Activated CD8-positive, alpha-beta memory T cell treated with anti-CD3 and anti-CD28 coated beads, Interleukin-2, amount 50 U/mL, for 1 hour (primary cell): Measurements from ENCODE around the gene ATRN.
"Not testable (repeated sequence)": the region's sequence is repeated elsewhere in the genome, so short reads cannot be mapped to it uniquely, and the experiment has no call there.

ENCODE experiments used
- DNase-seq: peaks from one replicate; pipeline ENCODE4 v3.0.0-alpha.2; 2020; ENCODE audit errors: extremely low read depth

The ATRN gene

GRCh38 chr20:3470208-3470626, 601 bp upstream of the ATRN start:
- no peak for DNase-seq

DNA sequence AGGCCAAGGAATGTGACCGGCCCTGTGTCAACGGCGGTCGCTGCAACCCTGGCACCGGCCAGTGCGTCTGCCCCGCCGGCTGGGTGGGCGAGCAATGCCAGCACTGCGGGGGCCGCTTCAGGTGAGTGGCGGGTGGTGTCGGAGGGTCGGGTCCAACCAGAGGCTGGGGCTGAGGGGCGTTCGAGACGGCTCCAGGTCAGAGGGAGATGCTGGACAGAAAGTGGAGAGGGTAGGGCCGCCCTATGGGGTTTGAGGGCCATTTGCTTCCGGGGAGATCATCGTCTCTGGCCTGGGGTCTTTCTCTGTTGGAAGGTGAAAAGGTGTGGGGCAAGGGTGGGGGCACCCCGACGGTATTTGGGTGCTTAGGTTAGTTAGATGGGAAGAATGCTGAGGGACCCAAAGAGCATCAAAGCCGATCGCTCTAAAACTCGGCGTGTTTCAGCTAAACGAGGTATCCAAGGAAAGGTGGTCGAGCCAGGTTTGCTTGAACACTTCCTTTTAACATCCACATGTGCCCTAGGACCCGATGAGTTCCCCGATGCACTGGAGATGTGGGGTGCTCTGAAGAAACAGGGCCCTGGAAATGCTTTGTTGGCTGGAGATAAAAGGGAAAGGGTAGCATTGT, 691 bp downstream of the ATRN start:
- no peak for DNase-seq

DNA sequence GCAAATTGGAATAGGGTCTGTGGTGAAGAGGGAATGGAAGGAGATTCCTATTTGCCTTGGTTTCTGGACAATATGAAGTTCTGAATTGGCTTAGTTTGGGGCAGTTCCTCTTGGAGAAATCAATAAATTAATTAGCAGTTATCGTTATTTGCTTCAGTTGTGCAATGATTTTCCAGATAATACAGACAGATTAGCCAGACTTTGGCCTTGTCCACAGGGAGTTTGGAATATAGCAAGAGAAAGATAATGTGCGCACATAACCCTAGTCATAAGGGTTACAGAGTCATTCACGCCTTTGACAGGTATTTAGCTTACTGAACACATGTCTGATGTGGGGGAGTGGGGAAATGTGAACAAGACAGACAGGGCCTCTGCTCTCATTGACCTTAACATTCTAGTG, 1.3 kb downstream of the ATRN start:
- DNase-seq: no peak

GRCh38 chr20:3473324-3473723, 2.5 kb downstream of the ATRN start:
- DNase-seq: no peak

DNA sequence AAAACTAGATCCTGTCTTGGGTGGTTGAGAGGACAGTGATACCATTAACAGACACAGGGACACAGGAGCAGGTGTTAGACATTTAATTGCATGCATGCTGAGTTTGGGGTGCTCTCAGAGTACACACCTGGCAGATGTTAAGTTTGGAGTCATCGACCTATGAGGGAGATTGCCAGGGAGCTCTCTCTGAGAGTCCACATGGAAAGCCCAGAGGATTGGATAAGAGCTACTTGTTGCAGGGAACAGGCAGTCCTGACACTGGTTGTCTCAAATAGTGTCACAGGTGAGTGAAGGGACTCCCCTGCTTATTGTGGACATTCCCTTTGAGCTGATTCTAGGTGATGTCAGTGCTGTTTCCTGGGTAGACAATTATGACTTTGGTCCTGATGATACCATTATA, 3.1 kb downstream of the ATRN start:
- DNase-seq: no peak

- not testable (repeated sequence) for DNase-seq
These were observed 6.4 kb downstream of the ATRN start for GRCh38 chr20:3477003-3477860.

DNA sequence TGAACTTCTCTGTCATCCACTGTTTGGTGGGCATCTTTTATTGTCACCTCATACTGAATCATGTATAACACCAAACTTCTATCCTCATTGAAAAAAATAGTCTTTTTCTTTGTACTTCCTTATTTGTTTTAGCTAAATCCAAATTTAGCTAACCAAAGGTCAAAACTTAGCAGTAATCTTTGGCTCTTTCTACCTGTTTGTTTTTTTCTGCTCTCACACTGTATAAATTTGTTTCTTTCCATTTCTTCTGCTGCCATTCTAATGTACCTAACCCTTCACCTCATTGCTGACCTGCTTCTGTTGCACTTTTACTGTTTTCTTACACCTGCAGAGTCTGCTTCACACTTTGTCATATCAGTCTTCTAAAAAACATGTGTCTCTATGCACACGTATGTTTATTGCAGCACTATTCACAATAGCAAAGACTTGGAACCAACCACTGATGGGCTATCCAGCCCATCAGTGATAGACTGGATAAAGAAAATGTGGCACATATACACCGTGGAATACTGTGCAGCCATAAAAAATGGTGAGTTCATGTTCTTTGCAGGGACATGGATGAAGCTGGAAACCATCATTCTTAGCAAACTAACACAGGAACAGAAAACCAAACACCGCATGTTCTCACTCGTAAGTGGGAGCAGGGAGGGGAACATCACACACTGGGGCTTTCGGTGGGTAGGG, 7.2 kb downstream of the ATRN start:
- DNase-seq: no peak

DNA sequence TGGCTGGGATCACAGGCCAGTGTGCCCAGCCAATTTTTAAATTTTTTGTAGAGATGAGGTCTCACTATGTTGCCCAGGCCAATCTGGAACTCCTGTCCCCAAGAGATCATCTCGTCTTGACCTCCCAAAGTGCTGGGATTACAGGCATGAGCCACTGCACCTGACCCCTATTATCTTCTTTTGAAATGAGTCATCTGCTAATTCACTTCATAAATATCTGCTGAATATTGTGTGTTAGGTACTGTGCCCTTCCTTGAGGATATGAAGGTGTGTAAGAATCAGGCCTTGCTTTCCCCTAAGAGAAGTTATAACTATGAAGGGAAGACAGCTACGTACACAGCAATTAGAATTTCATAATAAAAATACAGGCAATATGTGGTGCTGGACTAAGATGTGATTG, 8.2 kb downstream of the ATRN start:
- DNase-seq: no peak

GRCh38 chr20:3479759-3480615, 9.2 kb downstream of the ATRN start:
- no peak for DNase-seq

- DNase-seq: no peak
These were observed 12.5 kb downstream of the ATRN start for GRCh38 chr20:3483309-3483708.

DNA sequence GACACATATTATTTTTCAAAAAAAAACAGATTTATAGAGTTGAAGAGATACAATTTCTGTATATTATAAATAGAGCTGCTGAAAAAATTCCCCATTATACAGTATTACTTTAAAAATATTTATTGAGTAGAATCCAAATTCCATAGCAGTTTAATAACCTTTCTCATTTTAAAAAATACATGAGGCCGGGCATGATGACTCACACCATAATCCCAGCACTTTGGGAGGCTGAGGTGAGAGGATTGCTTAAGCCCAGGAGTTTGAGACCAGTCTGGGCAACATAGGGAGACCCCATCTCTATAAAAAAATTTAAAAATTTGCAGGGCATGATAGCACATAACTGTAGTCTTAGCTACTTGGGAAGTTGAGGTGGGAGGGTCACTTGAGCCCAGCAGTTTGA, 13.0 kb downstream of the ATRN start:
- DNase-seq: no peak

DNA sequence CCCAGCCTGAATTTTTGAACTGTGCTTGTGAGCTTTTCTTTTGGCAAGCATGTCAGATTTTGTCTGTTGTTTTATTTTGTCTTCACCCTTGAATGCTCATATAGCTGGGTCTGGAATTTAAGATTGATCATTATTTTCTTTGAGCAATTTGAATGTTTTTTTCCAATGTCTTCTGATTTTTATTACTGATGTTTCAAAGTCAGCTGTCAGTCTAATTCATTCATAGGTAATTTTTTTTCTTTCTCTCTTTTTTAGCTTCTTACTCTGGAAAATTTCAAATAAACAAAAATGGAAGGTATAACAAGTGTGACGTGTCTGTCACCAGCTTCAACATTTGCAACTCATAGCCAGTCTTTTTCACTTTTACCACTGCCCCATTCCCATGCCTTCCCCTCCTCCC, 15.1 kb downstream of the ATRN start:
- DNase-seq: no peak

GRCh38 chr20:3486850-3487249, 16.0 kb downstream of the ATRN start:
- DNase-seq: no peak

DNA sequence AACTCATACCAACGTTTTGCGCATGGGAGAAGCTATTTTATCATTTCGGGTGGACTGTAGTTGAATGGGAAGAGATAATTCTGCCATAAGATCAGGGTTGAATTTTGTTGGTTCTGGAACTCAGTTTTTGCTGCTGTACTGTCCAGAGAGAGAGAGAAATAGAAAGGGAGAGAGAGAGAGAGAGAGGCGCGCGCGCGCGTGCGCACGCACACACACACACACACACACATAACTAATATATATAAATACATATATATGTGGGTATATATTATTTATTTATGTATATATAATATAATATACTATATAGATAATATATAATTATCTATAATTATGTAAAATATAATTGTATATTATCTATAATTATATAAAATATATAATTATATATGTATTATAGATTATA, 21.9 kb downstream of the ATRN start:
- DNase-seq: no peak

GRCh38 chr20:3494218-3494617, 23.4 kb downstream of the ATRN start:
- no peak for DNase-seq

- no peak for DNase-seq
These were observed 32.1 kb downstream of the ATRN start for GRCh38 chr20:3502878-3503277.

- no peak for DNase-seq
These were observed 34.3 kb downstream of the ATRN start for GRCh38 chr20:3505148-3505547.

- DNase-seq: no peak
These were observed 38.2 kb downstream of the ATRN start for GRCh38 chr20:3509064-3509463.

DNA sequence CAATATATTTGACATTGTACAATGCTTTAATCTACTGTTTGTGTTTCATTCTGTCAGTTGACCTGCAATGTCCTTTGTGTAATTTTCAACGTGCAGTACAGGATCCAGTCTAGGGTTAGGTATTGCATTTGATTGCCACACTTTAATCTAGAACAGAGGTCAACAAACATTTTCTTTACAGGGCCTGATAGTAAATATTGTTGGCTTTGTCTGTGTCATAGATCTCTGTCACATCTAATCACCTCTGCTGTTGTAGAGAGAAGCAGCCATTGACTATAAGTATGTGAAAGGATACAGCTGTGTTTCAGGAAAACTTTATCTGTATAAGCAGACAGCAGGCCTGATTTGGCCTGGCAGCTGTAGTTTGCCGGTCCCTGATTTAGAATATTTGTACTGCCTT, 39.3 kb downstream of the ATRN start:
- no peak for DNase-seq

DNA sequence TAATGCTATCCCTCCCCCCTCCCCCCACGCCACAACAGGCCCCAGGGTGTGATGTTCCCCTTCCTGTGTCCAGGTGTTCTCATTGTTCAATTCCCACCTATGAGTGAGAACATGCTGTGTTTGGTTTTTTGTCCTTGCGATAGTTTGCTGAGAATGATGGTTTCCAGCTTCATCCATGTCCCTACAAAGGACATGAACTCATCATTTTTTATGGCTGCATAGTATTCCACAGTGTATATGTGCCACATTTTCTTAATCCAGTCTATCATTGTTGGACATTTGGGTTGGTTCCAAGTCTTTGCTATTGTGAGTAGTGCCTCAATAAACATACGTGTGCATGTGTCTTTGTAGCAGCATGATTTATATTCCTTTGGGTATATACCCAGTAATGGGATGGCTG, 41.4 kb downstream of the ATRN start:
- not testable (repeated sequence) for DNase-seq

DNA sequence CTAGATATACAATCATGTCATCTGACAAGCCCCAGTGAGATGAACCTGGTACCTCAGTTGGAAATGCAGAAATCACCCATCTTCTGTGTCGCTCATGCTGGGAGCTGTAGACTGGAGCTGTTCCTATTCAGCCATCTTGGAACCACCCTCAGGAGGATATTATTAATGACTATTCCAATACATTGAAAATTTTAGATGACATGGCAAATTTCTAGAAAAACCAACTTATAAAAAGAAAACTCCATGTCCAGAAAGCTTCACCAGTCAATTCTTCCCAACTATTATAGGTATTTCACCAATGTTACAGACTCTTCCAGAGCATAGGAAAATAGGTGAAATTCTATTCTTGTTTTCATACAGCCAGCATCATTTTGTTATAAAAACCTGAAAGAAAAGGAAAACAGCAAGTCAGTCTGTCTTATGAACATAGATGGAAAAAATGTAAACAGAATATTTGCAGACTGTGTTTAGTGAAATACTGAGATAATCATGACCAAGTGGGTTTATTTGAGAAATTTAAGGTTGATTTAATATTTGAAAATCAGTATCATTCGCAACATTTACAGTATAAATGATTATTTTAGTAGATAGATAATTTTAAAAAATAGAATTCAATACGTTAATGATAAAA, 43.3 kb downstream of the ATRN start:
- no peak for DNase-seq
